Astrocyte (in vitro differentiated cells and primary cell): ENCODE data around the gene SLC35F4. TPM values are rescaled to one million over a fixed set of nuclear protein-coding genes. Genes with fewer than 3 reads are reported as not detected.

Experiments used
- DNase-seq: peaks from one replicate; pipeline ENCODE4 v3.0.0-alpha.2; 2010; ENCODE audit warnings: low read depth
- FAIRE-seq: peaks from 2 replicates; lab custom pipeline; 2011; peaks lifted over from hg19 to GRCh38; lab: Jason Lieb, UNC
- H2AFZ ChIP-seq: 2 replicates; pipeline ENCODE4 v1.6.0; 2012; ENCODE audit warnings: low read depth, low read length, inconsistent platforms
- H3K27ac ChIP-seq: 2 replicates; pipeline ENCODE4 v1.5.1; 2011; ENCODE audit warnings: low read depth, low read length, inconsistent platforms
- H3K27me3 ChIP-seq: 2 replicates; pipeline ENCODE4 v1.6.0; 2011; ENCODE audit warnings: low read length, inconsistent platforms; ENCODE audit not compliant: insufficient read depth
- H3K36me3 ChIP-seq: 2 replicates; pipeline ENCODE4 v1.5.1; 2011; ENCODE audit warnings: low read length, inconsistent platforms; ENCODE audit not compliant: insufficient read depth
- H3K4me1 ChIP-seq: 2 replicates; pipeline ENCODE4 v1.5.1; 2011; ENCODE audit warnings: low read length, inconsistent platforms; ENCODE audit not compliant: insufficient read depth
- H3K4me2 ChIP-seq: 2 replicates; pipeline ENCODE4 v1.6.0; 2012; ENCODE audit warnings: low read length, inconsistent platforms
- H3K4me3 ChIP-seq: 2 replicates; pipeline ENCODE4 v1.5.1; 2011; ENCODE audit warnings: low read depth, mild to moderate bottlenecking, low read length, inconsistent platforms; ENCODE audit not compliant: insufficient read depth
- H3K79me2 ChIP-seq: 2 replicates; pipeline ENCODE4 v1.6.0; 2012; ENCODE audit warnings: mild to moderate bottlenecking, low read length, inconsistent platforms; ENCODE audit not compliant: insufficient read depth
- H3K9ac ChIP-seq: 2 replicates; pipeline ENCODE4 v1.6.0; 2012; ENCODE audit warnings: mild to moderate bottlenecking, low read length, inconsistent platforms
- H3K9me3 ChIP-seq: 2 replicates; pipeline ENCODE4 v1.5.1; 2012; ENCODE audit warnings: low read depth, mild to moderate bottlenecking, low read length, inconsistent platforms; ENCODE audit not compliant: insufficient read depth
- H4K20me1 ChIP-seq: 2 replicates; pipeline ENCODE4 v1.6.0; 2012; ENCODE audit warnings: low read length, inconsistent platforms; ENCODE audit not compliant: insufficient read depth
- H3K27ac Mint-ChIP-seq: one replicate; pipeline ENCODE4 v1.8.0; 2021; ENCODE audit warnings: mild to moderate bottlenecking, mixed read lengths; ENCODE audit not compliant: unreplicated experiment
- H3K27me3 Mint-ChIP-seq: one replicate; pipeline ENCODE4 v1.8.0; 2021; ENCODE audit warnings: low read depth, mixed read lengths; ENCODE audit not compliant: unreplicated experiment
- H3K36me3 Mint-ChIP-seq: one replicate; pipeline ENCODE4 v1.8.0; 2021; ENCODE audit warnings: low read depth, mixed read lengths; ENCODE audit not compliant: unreplicated experiment
- H3K4me1 Mint-ChIP-seq: one replicate; pipeline ENCODE4 v1.8.0; 2021; ENCODE audit warnings: low read depth, mixed read lengths; ENCODE audit not compliant: unreplicated experiment
- H3K4me3 Mint-ChIP-seq: one replicate; pipeline ENCODE4 v1.8.0; 2021; ENCODE audit warnings: mild to moderate bottlenecking, moderate library complexity, mixed read lengths; ENCODE audit not compliant: unreplicated experiment
- H3K9me3 Mint-ChIP-seq: one replicate; pipeline ENCODE4 v1.8.0; 2021; ENCODE audit warnings: mild to moderate bottlenecking, mixed read lengths; ENCODE audit not compliant: unreplicated experiment
- EZH2 ChIP-seq: IDR thresholded peaks from 2 replicates; pipeline ENCODE4 v1.6.1; 2012; ENCODE audit warnings: mild to moderate bottlenecking, low read length, inconsistent platforms; ENCODE audit not compliant: insufficient read depth
- total RNA-seq: library from RNA; stranded (reverse); gene quantifications from 2 replicates; pipeline ENCODE4 v1.2.1, GENCODE V29; 2021
- TF ChIP-seq, protein P1 (sequence below): IDR thresholded peaks from 2 replicates; pipeline ENCODE4 v1.5.1; 2011; ENCODE audit warnings: low read depth, mild to moderate bottlenecking, inconsistent platforms, low read length, moderate library complexity; ENCODE audit not compliant: insufficient read depth

The SLC35F4 gene
- total RNA-seq, 1 donor from 2014 or later: not detected

DNA sequence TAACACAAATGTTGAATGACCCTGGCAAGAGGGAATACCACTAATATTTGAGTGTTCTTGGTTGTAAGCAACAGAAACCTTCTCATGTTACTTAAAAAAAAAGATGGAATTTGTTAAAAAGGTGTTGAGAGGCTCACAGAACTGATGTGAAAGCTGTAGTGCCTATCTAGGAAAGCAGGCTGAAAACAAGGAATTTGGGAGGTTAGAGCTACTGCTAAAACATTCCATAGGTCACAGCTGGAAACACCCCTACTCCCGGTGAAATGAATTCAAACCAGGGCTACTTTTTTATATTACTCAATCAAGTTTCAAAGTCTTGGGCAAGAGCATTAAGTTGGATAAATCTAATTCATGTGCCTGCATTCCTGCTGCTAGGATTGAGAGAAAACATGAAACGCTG lies 104.1 kb downstream of the SLC35F4 start:
- no peaks in the 10 kb centered on the region for H4K20me1 ChIP-seq
- TF ChIP-seq, protein P1, sequence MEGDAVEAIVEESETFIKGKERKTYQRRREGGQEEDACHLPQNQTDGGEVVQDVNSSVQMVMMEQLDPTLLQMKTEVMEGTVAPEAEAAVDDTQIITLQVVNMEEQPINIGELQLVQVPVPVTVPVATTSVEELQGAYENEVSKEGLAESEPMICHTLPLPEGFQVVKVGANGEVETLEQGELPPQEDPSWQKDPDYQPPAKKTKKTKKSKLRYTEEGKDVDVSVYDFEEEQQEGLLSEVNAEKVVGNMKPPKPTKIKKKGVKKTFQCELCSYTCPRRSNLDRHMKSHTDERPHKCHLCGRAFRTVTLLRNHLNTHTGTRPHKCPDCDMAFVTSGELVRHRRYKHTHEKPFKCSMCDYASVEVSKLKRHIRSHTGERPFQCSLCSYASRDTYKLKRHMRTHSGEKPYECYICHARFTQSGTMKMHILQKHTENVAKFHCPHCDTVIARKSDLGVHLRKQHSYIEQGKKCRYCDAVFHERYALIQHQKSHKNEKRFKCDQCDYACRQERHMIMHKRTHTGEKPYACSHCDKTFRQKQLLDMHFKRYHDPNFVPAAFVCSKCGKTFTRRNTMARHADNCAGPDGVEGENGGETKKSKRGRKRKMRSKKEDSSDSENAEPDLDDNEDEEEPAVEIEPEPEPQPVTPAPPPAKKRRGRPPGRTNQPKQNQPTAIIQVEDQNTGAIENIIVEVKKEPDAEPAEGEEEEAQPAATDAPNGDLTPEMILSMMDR: no peak
- TF ChIP-seq EZH2: no peak
- no peaks in the 10 kb centered on the region for H3K27me3 ChIP-seq
- H3K4me1 Mint-ChIP-seq: no peaks in the 10 kb centered on the region
- H3K4me3 Mint-ChIP-seq: no peak overlapping the region
- no peak overlapping the region for H3K27ac ChIP-seq
- no peak overlapping the region for H3K27ac Mint-ChIP-seq
- H3K4me2 ChIP-seq: no peak overlapping the region
- H3K9me3 Mint-ChIP-seq: peaks cover 5% of the 10 kb centered on the region
- no peaks in the 10 kb centered on the region for H3K4me1 ChIP-seq
- no peaks in the 10 kb centered on the region for H3K79me2 ChIP-seq
- H3K4me3 ChIP-seq: no peak overlapping the region
- no peak overlapping the region for H3K9ac ChIP-seq
- DNase-seq (no peak), FAIRE-seq (no peak)
- peaks cover 1% of the 10 kb centered on the region for H3K27me3 Mint-ChIP-seq
- H3K36me3 ChIP-seq: no peaks in the 10 kb centered on the region
- no peaks in the 10 kb centered on the region for H3K36me3 Mint-ChIP-seq
- H2AFZ ChIP-seq: no peak overlapping the region
- no peaks in the 10 kb centered on the region for H3K9me3 ChIP-seq

DNA sequence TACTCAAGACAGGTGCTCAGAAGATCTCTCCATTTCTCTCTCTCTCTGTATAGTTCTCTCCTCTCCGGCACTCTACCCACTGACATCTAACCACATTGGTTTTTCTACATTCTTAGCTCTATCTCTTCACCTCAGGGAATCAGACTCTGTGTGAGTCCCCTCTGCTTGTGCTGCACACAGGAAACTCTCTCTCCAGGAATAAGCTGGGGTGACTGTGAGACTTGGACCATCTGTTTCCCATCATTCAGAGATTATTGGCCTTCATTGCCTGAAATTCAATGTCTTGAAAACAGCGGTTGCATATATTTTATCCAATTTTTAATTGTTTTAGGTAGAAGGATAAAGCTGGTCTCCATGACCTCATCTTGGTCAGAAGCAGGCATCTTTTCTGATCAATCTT lies 105.0 kb downstream of the SLC35F4 start:
- H3K9me3 Mint-ChIP-seq: peaks cover 5% of the 10 kb centered on the region
- Histone ChIP-seq H3K9ac (no peak overlapping the region), H3K4me3 (no peak overlapping the region)

DNA sequence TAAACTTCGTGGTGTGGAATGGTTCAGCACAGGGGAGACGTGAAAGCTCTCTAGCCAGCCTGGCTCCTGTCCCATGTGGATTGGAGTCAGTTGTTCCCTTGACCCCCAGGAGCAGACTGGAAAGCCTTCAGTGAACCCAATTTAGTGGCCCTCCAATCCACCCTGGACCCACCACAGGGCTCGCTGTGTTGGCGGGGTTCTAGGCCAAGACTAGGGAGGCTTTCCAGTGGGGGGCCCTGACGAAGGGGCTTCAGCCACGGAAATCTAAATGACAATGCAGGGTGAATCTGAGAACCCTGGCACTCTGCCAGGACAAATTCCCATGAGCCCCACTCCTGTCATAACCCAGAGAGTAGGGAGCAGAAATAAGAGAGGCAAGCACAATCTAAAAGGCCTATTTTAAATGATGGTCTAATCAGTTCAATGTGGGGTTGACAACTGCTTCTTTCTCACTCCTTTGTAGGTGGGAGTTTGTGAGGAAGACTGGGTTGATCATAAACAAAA lies 110.8 kb downstream of the SLC35F4 start:
- H3K4me1 Mint-ChIP-seq: no peaks in the 10 kb centered on the region
- Histone ChIP-seq H3K4me1 (no peaks in the 10 kb centered on the region), H3K36me3 (no peaks in the 10 kb centered on the region), H3K4me2 (no peak overlapping the region), H3K9me3 (no peaks in the 10 kb centered on the region), H3K79me2 (no peaks in the 10 kb centered on the region), H2AFZ (no peak overlapping the region), H3K4me3 (no peak overlapping the region), H3K27me3 (no peaks in the 10 kb centered on the region), H4K20me1 (no peaks in the 10 kb centered on the region), H3K27ac (no peak overlapping the region), H3K9ac (no peak overlapping the region)
- H3K36me3 Mint-ChIP-seq: no peaks in the 10 kb centered on the region
- FAIRE-seq (no peak), DNase-seq (no peak)
- H3K4me3 Mint-ChIP-seq: no peak overlapping the region
- no peaks in the 10 kb centered on the region for H3K27me3 Mint-ChIP-seq
- no peak overlapping the region for H3K27ac Mint-ChIP-seq
- peaks cover 3% of the 10 kb centered on the region for H3K9me3 Mint-ChIP-seq
- TF ChIP-seq, protein P1: no peak
- TF ChIP-seq EZH2: no peak

More for the DNA sequence above, 105.0 kb downstream of the SLC35F4 start:
- H3K27me3 Mint-ChIP-seq: peaks cover 1% of the 10 kb centered on the region
- H3K4me1 Mint-ChIP-seq: no peaks in the 10 kb centered on the region
- H2AFZ ChIP-seq: no peak overlapping the region
- H3K27me3 ChIP-seq: no peaks in the 10 kb centered on the region
- no peak overlapping the region for H3K27ac ChIP-seq
- H3K27ac Mint-ChIP-seq: no peak overlapping the region
- H3K4me1 ChIP-seq: no peaks in the 10 kb centered on the region
- no peaks in the 10 kb centered on the region for H4K20me1 ChIP-seq
- FAIRE-seq: no peak
- no peaks in the 10 kb centered on the region for H3K36me3 Mint-ChIP-seq
- no peak overlapping the region for H3K4me3 Mint-ChIP-seq
- H3K4me2 ChIP-seq: no peak overlapping the region
- TF ChIP-seq EZH2: no peak
- TF ChIP-seq, protein P1: no peak
- no peaks in the 10 kb centered on the region for H3K36me3 ChIP-seq
- H3K9me3 ChIP-seq: no peaks in the 10 kb centered on the region
- no peak for DNase-seq
- H3K79me2 ChIP-seq: no peaks in the 10 kb centered on the region
